ENCODE measurements around the gene ABLIM2. TPM values are rescaled to one million over a fixed set of nuclear protein-coding genes. Genes with fewer than 3 reads are reported as not detected.

The ABLIM2 gene
- total RNA-seq, 2 experiments from 2014 or later = 0.76 TPM; not detected in 1

DNA sequence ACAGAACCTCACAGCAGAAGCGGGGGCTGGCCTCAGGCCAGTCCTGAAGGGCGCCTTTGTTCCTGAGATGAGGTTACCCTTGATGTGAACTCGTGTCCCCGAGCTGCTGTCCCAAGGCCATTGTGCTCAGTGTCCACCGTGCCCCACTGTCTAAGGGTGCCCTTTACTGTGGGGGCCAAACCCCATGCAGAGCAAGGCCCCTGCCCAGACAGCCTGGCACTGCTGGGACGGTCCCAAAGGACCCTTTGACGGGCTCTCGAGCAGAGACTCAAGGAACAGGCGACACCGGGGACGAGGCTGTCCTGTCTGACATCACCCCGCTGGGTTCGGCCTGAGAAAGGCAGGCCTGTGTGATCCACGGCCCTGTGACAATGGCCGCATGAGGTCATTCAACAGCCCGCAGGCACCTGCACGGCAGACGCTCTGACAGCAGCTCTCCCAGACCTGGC is 100.6 kb downstream of the ABLIM2 start:
- ChIA-PET POLR2A (no interaction called here), CTCF (ENCODE audit: unreplicated experiment) (no interaction called here)
- Histone ChIP-seq H3K4me1 (ENCODE audit: insufficient read depth, low read length, poor library complexity, severe bottlenecking) (no peaks in the 10 kb centered on the region), H2AFZ (ENCODE audit: low read length) (no peak overlapping the region), H3K4me3 (ENCODE audit: low read depth, low read length, poor library complexity, severe bottlenecking) (no peak overlapping the region), H3K79me2 (ENCODE audit: insufficient read depth, low read depth, low read length) (no peaks in the 10 kb centered on the region), H3K9me3 (ENCODE audit: low read length) (no peaks in the 10 kb centered on the region), H3K36me3 (ENCODE audit: insufficient read depth, low read length) (no peaks in the 10 kb centered on the region), H3K9me2 (ENCODE audit: insufficient read depth, low read length) (no peaks in the 10 kb centered on the region), H3K27ac (ENCODE audit: low read depth, low read length, poor library complexity, severe bottlenecking) (no peak overlapping the region), H3K4me2 (ENCODE audit: low read length) (no peak overlapping the region), H4K20me1 (ENCODE audit: insufficient read depth, low read length) (no peaks in the 10 kb centered on the region)
- DNase-seq (ENCODE audit: low spot score) = no peak
- no peak for TF ChIP-seq EZH2phosphoT487 (IDR thresholded peaks at IDR 0.05; ENCODE audit: borderline replicate concordance, low read depth, low read length)
- TF ChIP-seq CTCF (conservative IDR thresholded peaks at IDR 0.05; ENCODE audit: low read length) = no peak
- no TSS peak for BruUV-seq (replicated peaks)
- intact Hi-C loops (cut with micrococcal nuclease; ENCODE audit: unreplicated experiment) = no loop called here

- H3K36me3 ChIP-seq (ENCODE audit: insufficient read depth, low read length) = no peaks in the 10 kb centered on the region
- intact Hi-C loops (cut with micrococcal nuclease; ENCODE audit: unreplicated experiment) = no loop called here
- no peaks in the 10 kb centered on the region for H3K9me3 ChIP-seq (ENCODE audit: low read length)
- no peak for TF ChIP-seq CTCF (conservative IDR thresholded peaks at IDR 0.05; ENCODE audit: low read length)
- TF ChIP-seq EZH2phosphoT487 (IDR thresholded peaks at IDR 0.05; ENCODE audit: borderline replicate concordance, low read depth, low read length) = no peak
- POLR2A ChIA-PET = no interaction called here
- CTCF ChIA-PET (ENCODE audit: unreplicated experiment) = no interaction called here
- no peak overlapping the region for H2AFZ ChIP-seq (ENCODE audit: low read length)
- H3K9me2 ChIP-seq (ENCODE audit: insufficient read depth, low read length) = no peaks in the 10 kb centered on the region
- H3K4me3 ChIP-seq (ENCODE audit: low read depth, low read length, poor library complexity, severe bottlenecking) = no peak overlapping the region
- no peak for DNase-seq (ENCODE audit: low spot score)
- no peaks in the 10 kb centered on the region for H4K20me1 ChIP-seq (ENCODE audit: insufficient read depth, low read length)
- no peak overlapping the region for H3K27ac ChIP-seq (ENCODE audit: low read depth, low read length, poor library complexity, severe bottlenecking)
- no peaks in the 10 kb centered on the region for H3K4me1 ChIP-seq (ENCODE audit: insufficient read depth, low read length, poor library complexity, severe bottlenecking)
- no TSS peak for BruUV-seq (replicated peaks)
- H3K79me2 ChIP-seq (ENCODE audit: insufficient read depth, low read depth, low read length) = no peaks in the 10 kb centered on the region
- H3K4me2 ChIP-seq (ENCODE audit: low read length) = no peak overlapping the region
Measured at GRCh38 chr4:8055206-8055605, 103.4 kb downstream of the ABLIM2 start.

- intact Hi-C loops (cut with micrococcal nuclease; ENCODE audit: unreplicated experiment) = no loop called here
- ChIA-PET CTCF (ENCODE audit: unreplicated experiment) (no interaction called here), POLR2A (no interaction called here)
- no peak overlapping the region for H3K4me3 ChIP-seq (ENCODE audit: low read depth, low read length, poor library complexity, severe bottlenecking)
- H3K4me2 ChIP-seq (ENCODE audit: low read length) = no peak overlapping the region
- no TSS peak for BruUV-seq (replicated peaks)
- H3K9me3 ChIP-seq (ENCODE audit: low read length) = no peaks in the 10 kb centered on the region
- H2AFZ ChIP-seq (ENCODE audit: low read length) = no peak overlapping the region
- H3K79me2 ChIP-seq (ENCODE audit: insufficient read depth, low read depth, low read length) = no peaks in the 10 kb centered on the region
- TF ChIP-seq EZH2phosphoT487 (IDR thresholded peaks at IDR 0.05; ENCODE audit: borderline replicate concordance, low read depth, low read length) (no peak), CTCF (conservative IDR thresholded peaks at IDR 0.05; ENCODE audit: low read length) (no peak)
- H4K20me1 ChIP-seq (ENCODE audit: insufficient read depth, low read length) = no peaks in the 10 kb centered on the region
- no peaks in the 10 kb centered on the region for H3K9me2 ChIP-seq (ENCODE audit: insufficient read depth, low read length)
- no peaks in the 10 kb centered on the region for H3K4me1 ChIP-seq (ENCODE audit: insufficient read depth, low read length, poor library complexity, severe bottlenecking)
- H3K36me3 ChIP-seq (ENCODE audit: insufficient read depth, low read length) = no peaks in the 10 kb centered on the region
- no peak for DNase-seq (ENCODE audit: low spot score)
- no peak overlapping the region for H3K27ac ChIP-seq (ENCODE audit: low read depth, low read length, poor library complexity, severe bottlenecking)
Measured at GRCh38 chr4:8053688-8054449, 104.7 kb downstream of the ABLIM2 start.
